HUES6 (cell line): ENCODE measurements around the gene OSBPL3.

Experiments used
- H3K27ac ChIP-seq: 2 replicates; pipeline ENCODE4 v1.7.0; 2013; ENCODE audit warnings: low read depth, mild to moderate bottlenecking, low read length, inconsistent platforms
- H3K27me3 ChIP-seq: 2 replicates; pipeline ENCODE4 v1.6.1; 2013; ENCODE audit warnings: low read length; ENCODE audit not compliant: control insufficient read depth, insufficient read depth
- H3K36me3 ChIP-seq: 2 replicates; pipeline ENCODE4 v1.6.1; 2013; ENCODE audit warnings: low read length; ENCODE audit not compliant: control insufficient read depth, insufficient read depth
- H3K4me1 ChIP-seq: 2 replicates; pipeline ENCODE4 v1.6.1; 2013; ENCODE audit warnings: low read length; ENCODE audit not compliant: control insufficient read depth, insufficient read depth
- H3K4me3 ChIP-seq: 2 replicates; pipeline ENCODE4 v1.5.1; 2013; ENCODE audit warnings: low read depth, low read length
- H3K9ac ChIP-seq: one replicate; pipeline ENCODE4 v1.6.1; 2013; ENCODE audit warnings: mild to moderate bottlenecking, low read length
- H3K9me3 ChIP-seq: 2 replicates; pipeline ENCODE4 v1.6.1; 2013; ENCODE audit warnings: low read depth, low read length; ENCODE audit not compliant: control insufficient read depth, insufficient read depth

Gene OSBPL3

DNA sequence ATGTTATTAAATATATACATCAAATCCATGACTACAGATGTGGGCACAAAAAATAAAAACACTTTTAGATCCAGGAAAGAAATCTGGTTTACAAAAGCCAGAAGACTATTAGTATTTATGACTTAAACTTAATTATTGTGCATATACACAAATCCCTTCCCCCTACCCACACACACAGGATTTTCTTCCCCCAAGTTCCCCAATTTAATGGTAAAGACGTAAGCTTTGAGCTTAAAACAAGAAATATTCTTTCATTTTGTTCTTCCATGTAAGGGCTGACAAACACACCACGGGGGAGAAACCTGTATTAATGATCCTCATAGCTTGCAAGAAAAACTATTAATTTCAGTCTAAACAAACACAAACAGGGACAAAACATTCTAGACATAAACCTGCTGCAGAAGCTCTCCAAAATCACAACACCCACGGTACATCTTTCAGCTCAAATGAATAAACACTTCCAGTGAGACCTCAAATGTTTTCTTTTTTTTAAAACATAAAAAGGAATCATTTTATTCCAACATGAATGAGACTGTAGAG, 28.5 kb downstream of the OSBPL3 start:
- no peaks in the 10 kb centered on the region for H3K27me3 ChIP-seq
- no peaks in the 10 kb centered on the region for H3K4me1 ChIP-seq
- H3K9me3 ChIP-seq = no peaks in the 10 kb centered on the region
- no peaks in the 10 kb centered on the region for H3K36me3 ChIP-seq
- no peak overlapping the region for H3K27ac ChIP-seq
- H3K9ac ChIP-seq = no peak overlapping the region
- H3K4me3 ChIP-seq = no peak overlapping the region

DNA sequence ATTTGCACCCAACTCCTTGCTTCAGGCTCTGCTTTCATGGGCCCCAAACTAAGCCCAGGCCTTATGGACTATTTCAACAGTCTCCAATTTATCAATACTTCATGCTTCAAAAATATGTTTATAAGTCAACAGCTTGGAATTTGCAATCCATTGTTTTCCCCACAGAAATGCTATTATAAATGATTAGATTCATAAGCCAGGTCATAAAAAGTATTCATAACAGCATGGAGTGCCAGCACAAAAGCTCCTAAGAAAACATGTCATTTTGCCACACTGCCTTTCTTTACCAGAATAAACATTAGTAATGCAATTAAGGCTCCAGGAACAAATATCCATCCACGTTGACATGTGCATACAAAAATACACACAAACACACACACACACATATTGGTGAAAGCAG, 30.1 kb downstream of the OSBPL3 start:
- Histone ChIP-seq H3K9ac (no peak overlapping the region), H3K36me3 (no peaks in the 10 kb centered on the region), H3K4me3 (no peak overlapping the region), H3K27ac (no peak overlapping the region), H3K9me3 (no peaks in the 10 kb centered on the region), H3K27me3 (no peaks in the 10 kb centered on the region), H3K4me1 (no peaks in the 10 kb centered on the region)

DNA sequence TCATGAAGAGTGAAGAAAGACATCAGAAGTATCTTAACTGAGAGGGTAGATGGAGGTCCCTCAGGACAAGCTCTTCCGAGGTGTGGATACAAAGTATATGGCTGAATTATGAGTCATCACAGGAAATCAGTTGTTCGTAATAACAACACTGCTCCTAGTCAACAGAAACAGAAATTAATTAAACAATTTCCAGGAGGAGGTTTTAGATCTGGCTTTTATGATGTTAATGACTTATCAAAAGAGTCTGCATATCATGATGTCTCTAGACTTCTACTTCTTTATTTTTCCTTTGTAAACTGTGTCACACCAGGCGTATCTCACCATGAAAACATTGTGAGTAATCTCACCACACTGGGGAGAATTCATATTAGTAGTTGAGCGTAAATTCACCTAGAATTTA, 31.2 kb downstream of the OSBPL3 start:
- Histone ChIP-seq H3K27me3 (no peaks in the 10 kb centered on the region), H3K9me3 (no peaks in the 10 kb centered on the region), H3K9ac (no peak overlapping the region), H3K27ac (no peak overlapping the region), H3K36me3 (no peaks in the 10 kb centered on the region), H3K4me1 (no peaks in the 10 kb centered on the region), H3K4me3 (no peak overlapping the region)

DNA sequence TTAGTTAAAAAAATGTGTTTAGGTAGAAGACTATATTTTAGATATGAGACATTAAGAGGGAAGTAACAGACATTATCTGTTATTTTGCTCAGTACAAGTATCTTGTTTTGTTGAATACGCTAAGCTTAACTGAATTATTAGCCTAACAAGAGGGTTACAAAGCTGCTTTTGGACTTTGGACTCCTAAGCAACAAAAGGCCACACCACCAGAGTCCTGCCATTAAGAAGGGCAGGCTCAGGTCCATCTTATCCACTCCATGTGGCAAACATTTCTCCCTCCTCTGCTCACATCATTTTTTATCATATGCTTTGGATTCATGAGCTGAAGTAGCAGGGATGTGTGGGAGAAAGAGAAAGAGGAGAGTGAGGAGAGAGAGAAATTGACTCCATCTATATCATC, 33.5 kb downstream of the OSBPL3 start:
- H3K9ac ChIP-seq = no peak overlapping the region
- H3K27ac ChIP-seq = no peak overlapping the region
- H3K4me1 ChIP-seq = no peaks in the 10 kb centered on the region
- no peaks in the 10 kb centered on the region for H3K9me3 ChIP-seq
- no peak overlapping the region for H3K4me3 ChIP-seq
- no peaks in the 10 kb centered on the region for H3K36me3 ChIP-seq
- H3K27me3 ChIP-seq = no peaks in the 10 kb centered on the region

DNA sequence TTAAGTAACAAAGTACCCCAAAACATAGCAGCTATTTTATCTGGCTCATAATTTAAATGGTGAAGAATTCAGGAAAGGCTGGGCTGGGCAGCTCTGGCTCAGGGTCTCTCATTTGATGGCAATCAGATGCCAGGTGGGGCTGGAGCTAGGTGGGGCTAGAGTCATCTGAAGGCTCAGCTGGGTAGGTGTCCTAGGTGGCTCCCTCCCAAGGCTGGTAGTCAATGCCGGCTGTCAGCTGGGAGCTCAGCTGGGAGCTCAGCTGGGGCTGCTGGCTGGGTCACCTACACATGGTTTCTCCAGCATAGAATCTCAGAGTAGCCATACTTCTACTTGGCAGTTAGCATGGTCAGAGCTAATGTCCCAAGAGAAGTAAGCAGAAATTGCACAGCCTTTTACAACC, 34.1 kb downstream of the OSBPL3 start:
- no peaks in the 10 kb centered on the region for H3K4me1 ChIP-seq
- no peaks in the 10 kb centered on the region for H3K9me3 ChIP-seq
- no peaks in the 10 kb centered on the region for H3K27me3 ChIP-seq
- H3K36me3 ChIP-seq = no peaks in the 10 kb centered on the region
- H3K9ac ChIP-seq = no peak overlapping the region
- no peak overlapping the region for H3K27ac ChIP-seq
- H3K4me3 ChIP-seq = no peak overlapping the region

DNA sequence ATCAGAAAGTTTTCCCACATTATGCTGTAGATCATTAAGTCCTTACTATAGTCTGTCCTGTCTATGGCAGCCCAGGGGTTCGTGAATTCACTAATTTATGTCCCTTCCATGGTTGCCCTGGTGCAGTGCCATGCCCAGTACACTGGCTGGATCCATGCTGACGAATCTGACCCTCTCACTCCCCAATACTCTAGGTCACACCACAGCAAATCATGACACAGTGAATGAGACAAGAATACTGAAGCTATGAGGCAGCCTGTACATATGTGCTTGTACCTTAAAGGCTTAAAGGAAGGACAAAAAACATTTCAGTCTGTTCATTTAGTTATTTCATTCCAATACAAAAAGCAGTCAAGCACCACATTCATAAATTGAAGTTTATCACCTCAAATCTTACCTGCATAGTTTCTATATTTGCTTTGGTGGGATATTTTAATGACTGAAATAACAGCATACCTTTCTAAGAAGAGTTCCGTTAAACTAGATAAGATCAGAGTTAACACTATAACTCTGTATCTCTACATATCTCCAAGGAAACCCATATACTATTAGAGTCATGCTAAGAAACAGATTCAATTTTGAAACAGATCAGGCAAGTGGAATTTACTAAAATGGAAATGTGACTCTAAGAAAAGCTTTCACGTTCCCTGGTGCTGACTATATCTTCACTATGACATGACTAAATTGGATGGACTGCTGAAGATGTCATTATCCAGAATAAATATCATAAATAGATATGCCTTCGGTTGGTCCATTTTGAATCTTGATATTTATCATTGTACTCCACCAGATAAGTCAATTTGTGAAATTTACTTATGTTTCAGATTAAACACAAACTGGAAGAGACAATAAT, 36.7 kb downstream of the OSBPL3 start:
- Histone ChIP-seq H3K36me3 (no peaks in the 10 kb centered on the region), H3K27me3 (no peaks in the 10 kb centered on the region), H3K27ac (no peak overlapping the region), H3K4me1 (no peaks in the 10 kb centered on the region), H3K4me3 (no peak overlapping the region), H3K9me3 (no peaks in the 10 kb centered on the region), H3K9ac (no peak overlapping the region)

DNA sequence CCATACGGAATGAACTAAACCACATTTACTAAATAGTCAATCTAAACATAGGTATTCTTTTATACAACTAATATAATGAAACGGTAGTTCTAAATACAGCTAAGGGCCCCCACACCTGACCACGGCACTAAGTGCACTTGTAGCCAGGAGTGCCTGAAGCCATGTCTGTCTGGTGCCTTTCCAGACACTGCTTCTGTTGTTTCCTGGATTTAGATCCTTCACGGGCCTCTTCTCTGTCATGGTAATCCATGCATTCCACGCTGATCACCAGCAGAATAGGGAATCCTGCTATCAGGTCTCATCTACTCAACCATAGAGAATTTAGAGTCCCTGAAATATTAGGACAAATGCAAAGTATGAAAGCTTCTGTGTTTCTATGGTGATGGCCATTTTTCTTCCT, 37.8 kb downstream of the OSBPL3 start:
- no peaks in the 10 kb centered on the region for H3K27me3 ChIP-seq
- no peaks in the 10 kb centered on the region for H3K4me1 ChIP-seq
- H3K27ac ChIP-seq = no peak overlapping the region
- H3K36me3 ChIP-seq = no peaks in the 10 kb centered on the region
- H3K9ac ChIP-seq = no peak overlapping the region
- no peak overlapping the region for H3K4me3 ChIP-seq
- H3K9me3 ChIP-seq = no peaks in the 10 kb centered on the region

DNA sequence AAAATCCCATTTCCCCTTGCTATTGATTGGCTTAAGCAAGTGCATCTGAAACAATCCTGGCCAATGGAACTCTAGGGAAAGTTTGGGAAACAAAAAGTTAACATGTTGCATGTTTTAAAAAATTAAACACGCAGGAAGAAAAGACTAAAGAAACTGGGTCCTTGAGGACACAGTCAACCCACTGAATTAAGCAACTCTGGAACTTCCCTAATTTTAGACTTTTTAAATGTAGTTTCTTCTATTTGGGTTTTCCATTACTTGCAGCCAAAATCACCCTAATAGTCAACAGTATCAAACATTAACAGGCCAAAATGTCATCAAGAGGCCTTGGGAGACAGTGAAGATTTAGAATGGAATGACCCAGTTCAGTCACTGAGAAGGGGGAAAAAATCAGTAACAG, 40.6 kb downstream of the OSBPL3 start:
- Histone ChIP-seq H3K4me1 (peaks cover 9% of the 10 kb centered on the region), H3K4me3 (no peak overlapping the region), H3K9ac (no peak overlapping the region)

DNA sequence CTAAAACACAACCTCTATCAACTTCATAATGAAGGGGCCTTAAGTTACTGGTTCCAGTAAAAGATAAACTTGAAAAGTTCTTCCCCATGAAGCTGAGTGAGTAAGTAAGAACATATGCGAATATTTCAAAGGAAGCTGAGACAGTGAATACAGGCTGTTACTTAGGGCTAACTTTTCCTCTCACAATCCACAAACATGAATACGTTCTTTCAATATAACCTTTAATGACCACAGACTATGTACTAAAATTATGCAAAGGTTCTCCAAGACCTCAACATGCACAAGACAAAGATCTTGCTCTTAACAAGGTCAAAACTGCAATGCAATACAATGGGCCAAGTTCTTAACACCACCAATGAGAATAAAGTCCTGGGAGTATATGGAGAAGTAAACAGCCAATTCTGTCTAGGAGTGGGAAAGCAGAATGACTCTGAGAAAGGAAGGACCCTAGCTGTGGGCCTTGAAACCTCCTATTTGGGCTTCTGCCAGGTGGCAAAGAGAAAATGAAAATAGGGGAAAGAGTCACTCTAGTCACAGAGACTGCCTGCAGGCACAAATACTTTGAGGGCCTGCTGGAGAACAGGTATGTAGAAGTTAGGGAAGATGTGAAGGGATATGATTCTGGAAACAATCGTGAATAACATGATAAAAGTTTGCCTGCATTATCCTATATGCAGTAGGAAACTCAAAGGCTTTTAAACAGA, 43.7 kb downstream of the OSBPL3 start:
- Histone ChIP-seq H3K9ac (no peak overlapping the region), H3K4me3 (no peak overlapping the region), H3K9me3 (no peaks in the 10 kb centered on the region), H3K27me3 (no peaks in the 10 kb centered on the region), H3K36me3 (no peaks in the 10 kb centered on the region), H3K27ac (no peak overlapping the region), H3K4me1 (peaks cover 25% of the 10 kb centered on the region)

More for the DNA sequence above, 40.6 kb downstream of the OSBPL3 start:
- Histone ChIP-seq H3K27ac (no peak overlapping the region), H3K36me3 (no peaks in the 10 kb centered on the region), H3K9me3 (no peaks in the 10 kb centered on the region), H3K27me3 (no peaks in the 10 kb centered on the region)

DNA sequence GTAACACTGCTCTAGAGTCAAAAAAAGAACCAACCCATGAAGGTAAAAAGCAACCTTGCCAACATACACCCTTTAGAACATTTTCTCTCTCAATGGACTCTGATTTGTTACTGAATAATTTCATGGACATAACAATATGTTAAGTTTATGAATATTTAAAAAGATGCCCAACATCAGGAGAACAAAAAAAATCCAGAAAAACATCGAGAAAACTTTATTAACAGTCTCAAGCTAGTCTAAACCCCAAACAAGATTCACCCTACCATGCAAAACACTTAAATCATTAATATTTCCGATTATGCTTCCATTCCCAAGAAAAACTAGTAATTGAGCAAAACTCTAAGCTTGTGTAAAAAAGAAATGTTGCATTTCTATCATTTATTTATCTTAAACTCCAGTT, 46.7 kb downstream of the OSBPL3 start:
- Histone ChIP-seq H3K9ac (no peak overlapping the region), H3K27me3 (no peaks in the 10 kb centered on the region), H3K36me3 (no peaks in the 10 kb centered on the region), H3K4me1 (peaks cover 25% of the 10 kb centered on the region), H3K9me3 (no peaks in the 10 kb centered on the region), H3K4me3 (no peak overlapping the region), H3K27ac (no peak overlapping the region)

DNA sequence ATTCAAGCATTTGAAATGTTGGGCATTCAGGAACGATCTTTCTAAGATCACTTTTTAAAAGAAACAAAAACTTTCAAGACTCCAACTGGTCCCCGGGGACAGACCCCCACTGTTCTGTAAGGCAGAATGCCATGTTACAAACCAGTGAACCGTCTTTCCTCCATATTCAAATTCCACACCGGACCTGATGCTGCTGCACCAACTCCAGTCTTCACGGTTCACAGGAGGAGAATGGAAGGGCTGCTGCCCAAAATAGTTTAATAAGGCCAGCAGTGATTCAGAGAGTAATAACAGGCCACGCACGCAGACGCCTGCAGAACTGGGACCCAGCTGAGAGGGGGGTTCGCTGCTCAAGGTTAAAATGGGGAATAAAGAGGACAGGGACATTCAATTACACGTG, 47.2 kb downstream of the OSBPL3 start:
- H3K27me3 ChIP-seq = no peaks in the 10 kb centered on the region
- H3K36me3 ChIP-seq = no peaks in the 10 kb centered on the region
- no peak overlapping the region for H3K27ac ChIP-seq
- no peak overlapping the region for H3K9ac ChIP-seq
- no peak overlapping the region for H3K4me3 ChIP-seq
- H3K4me1 ChIP-seq = peaks cover 25% of the 10 kb centered on the region
- no peaks in the 10 kb centered on the region for H3K9me3 ChIP-seq
